Right renal pelvis (tissue), 4 donors: ENCODE results near the gene ARHGAP9. TPM values are rescaled to one million over a fixed set of nuclear protein-coding genes. Genes with fewer than 3 reads are reported as not detected.

Experiments
- DNase-seq, 4 donors: peaks; one replicate each; pipeline ENCODE4 v3.0.0-alpha.2; 2013; ENCODE audit warnings: low read depth in 4 of 4, low spot score in 3 of 4, missing footprints in 1 of 4
- polyA plus RNA-seq, 4 donors: library from polyadenylated mRNA; unstranded; fragments of 120-200 nt; gene quantifications; one replicate each; pipeline ENCODE4 v1.2.1, GENCODE V29; 2013; ENCODE audit not compliant: insufficient read length in 4 of 4

The ARHGAP9 gene
- 1 to 10 TPM; 2.3 to 4.1 (median 2.6) TPM for polyA plus RNA-seq

DNA sequence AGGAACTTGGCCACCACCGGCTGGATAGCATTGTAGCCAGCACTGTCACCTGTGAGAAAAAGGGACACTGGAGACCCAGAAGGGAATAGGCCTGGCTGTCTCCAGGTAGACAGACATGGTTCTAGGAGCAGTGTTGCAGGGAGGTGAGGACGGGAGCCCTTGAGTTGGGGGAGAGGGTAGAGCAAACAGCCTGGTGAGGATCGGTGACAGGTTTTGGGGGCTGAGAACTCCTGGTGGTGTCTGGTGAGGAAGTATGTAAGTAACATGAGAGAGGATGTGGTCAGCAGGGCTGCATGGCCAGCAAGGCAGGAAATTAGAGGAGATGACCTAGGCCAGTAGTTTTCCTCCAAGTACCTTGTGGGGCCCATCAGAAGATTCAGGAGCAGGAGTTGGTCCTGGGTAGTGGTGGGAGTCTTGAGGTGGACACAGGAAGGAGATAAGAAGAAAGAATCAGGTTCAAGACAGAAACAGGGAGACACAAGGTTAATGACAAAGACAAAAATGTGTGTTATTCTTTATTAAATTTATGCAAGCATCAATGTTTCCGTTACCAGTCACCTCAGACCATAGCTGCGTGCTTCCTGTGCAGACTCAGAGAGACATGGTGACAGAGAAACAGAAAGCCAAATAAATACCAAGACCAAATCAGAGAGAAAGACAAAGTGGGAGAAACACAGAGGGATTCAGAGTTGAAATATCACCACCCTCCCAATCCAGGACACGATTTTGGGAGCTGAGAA, at the start of gene ARHGAP9:
TSS of gene ARHGAP9 (minus strand) at position 491 of the 740 bp plus-strand sequence. CDS start at position 31, 460 bp downstream.
- DNase-seq, result no peak

DNA sequence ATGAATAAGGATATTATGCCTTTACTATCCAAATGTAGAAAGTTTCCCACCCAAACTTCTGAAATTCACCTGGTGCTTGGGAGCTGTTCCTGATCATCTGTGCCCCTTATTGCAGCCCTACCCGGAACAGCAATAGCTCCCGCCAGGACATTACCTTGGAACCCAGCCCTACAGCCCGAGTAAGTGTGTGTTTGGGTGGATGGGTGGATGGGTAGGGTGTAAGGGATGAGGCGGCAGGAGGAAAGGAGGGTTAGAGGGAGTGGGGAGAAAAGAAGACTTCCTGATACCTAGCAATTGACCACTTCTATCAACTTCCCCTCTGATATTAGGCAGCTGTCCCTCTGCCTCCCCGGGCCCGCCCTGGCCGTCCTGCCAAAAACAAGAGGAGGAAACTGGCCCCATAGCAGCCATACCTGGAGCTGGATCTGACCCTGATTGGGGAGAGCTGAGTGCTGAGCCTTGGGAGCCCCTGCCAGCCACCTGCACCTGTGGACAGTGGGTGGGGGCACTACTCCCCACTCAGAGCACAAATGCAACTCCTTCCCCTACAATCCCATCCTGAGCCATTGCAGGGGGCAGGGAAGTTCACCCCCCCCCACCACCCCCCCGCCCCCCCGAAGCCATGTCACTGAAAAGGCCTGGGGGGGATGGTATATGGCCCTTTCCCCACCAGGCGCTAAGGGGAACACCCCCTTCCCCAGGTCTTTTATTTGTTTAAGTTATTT, 49.3 kb upstream of the ARHGAP9 start:
- DNase-seq, result no peak

DNA sequence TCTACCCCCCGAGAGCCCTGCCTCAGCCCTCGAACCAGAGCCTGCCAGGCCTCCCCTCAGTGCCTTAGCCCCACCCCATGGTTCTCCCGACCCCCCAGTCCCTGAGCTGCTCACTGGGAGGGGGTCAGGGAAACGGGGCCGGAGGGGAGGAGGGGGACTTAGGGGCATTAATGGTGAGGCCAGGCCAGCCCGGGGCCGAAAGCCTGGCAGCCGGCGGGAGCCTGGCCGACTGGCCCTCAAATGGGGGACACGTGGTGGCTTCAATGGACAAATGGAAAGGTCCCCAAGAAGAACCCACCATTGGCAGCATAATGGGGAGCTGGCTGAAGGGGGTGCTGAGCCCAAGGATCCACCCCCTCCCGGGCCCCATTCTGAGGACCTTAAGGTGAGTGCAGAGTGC, 48.5 kb upstream of the ARHGAP9 start:
- DNase-seq, result no peak

DNA sequence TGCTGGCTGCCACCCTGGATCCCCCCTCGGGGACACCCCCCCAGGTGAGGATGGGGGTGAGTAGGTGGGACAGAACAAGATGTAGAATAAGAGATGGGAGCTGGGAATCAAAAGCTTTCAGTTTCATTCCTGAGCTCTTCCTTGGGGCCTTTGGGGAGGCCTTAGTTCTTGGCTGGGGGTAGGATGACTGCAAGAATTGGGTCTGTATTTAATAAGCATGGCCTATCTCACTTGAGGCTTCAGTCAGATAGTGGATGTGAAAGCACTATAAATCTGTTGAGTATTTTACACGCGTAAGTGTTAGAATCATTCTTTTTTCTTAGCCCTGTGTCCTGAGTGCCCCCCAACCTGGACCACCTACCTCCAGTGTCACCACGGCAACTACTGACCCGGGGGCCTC, 47.5 kb upstream of the ARHGAP9 start:
- DNase-seq, result no peak

DNA sequence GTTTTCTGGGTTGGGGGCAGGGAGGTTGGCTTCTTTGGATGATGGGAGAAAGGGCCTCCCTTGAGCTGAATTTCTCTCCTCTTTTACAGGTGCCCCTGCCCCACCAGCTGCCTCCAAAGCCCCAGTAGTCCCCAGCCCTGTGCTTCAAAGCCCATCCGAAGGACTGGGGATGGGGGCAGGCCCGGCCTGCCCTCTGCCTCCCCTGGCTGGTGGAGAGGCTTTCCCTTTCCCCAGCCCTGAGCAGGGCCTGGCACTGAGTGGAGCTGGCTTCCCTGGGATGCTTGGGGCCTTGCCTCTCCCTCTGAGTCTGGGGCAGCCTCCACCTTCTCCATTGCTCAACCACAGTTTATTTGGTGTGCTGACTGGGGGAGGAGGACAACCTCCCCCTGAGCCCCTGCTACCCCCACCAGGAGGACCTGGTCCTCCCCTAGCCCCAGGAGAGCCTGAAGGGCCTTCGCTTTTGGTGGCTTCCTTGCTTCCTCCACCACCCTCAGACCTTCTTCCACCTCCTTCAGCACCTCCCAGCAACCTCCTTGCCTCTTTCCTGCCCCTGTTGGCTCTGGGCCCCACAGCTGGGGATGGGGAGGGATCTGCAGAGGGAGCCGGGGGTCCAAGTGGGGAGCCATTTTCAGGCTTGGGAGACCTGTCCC, 46.9 kb upstream of the ARHGAP9 start:
- DNase-seq, result no peak

DNA sequence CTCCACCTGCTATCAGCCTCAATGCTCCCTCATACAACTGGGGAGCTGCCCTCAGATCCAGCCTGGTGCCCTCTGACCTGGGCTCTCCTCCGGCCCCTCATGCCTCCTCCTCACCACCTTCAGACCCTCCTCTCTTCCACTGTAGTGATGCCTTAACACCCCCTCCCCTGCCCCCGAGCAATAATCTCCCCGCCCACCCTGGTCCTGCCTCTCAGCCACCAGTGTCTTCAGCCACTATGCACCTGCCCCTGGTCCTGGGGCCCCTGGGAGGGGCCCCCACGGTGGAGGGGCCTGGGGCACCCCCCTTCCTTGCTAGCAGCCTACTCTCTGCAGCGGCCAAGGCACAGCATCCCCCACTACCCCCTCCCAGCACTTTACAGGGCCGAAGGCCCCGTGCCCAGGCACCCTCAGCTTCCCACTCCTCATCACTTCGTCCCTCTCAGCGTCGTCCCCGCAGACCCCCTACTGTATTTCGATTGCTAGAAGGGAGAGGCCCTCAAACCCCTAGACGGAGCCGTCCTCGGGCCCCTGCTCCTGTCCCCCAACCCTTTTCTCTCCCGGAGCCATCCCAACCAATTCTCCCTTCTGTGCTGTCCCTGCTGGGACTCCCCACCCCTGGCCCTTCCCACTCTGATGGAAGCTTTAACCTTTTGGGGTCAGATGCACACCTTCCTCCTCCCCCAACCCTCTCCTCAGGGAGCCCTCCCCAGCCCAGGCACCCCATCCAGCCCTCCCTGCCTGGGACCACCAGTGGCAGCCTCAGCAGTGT, 46.1 kb upstream of the ARHGAP9 start:
- no peak for DNase-seq

DNA sequence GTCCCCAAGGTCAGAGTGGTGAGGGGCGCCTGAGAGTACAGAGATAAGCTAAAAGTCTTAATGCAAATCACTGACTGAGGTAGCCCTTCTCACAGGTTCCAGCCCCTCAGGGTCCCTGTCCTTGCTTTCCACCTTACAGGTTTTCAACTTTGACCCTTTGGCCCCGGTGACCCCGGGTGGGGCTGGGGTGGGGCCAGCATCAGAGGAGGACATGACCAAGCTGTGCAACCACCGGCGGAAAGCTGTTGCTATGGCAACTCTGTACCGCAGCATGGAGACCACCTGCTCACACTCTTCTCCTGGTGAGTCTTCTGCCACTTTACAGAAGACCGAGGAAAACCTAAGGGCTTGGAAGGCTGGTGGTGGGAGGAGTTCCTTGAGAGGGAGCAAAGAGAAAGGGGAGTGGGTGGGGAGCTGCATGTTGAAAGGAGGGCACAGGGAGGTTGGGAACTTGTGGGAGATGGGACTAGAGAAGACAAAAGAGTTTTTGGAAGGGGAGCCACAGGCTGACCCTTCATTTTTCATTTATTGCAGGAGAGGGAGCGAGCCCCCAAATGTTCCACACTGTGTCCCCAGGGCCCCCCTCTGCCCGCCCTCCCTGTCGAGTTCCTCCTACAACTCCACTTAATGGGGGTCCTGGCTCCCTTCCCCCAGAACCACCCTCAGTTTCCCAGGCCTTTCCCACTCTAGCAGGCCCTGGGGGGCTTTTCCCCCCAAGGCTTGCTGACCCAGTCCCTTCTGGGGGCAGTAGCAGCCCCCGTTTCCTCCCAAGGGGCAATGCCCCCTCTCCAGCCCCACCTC, 45.3 kb upstream of the ARHGAP9 start:
- no peak for DNase-seq

DNA sequence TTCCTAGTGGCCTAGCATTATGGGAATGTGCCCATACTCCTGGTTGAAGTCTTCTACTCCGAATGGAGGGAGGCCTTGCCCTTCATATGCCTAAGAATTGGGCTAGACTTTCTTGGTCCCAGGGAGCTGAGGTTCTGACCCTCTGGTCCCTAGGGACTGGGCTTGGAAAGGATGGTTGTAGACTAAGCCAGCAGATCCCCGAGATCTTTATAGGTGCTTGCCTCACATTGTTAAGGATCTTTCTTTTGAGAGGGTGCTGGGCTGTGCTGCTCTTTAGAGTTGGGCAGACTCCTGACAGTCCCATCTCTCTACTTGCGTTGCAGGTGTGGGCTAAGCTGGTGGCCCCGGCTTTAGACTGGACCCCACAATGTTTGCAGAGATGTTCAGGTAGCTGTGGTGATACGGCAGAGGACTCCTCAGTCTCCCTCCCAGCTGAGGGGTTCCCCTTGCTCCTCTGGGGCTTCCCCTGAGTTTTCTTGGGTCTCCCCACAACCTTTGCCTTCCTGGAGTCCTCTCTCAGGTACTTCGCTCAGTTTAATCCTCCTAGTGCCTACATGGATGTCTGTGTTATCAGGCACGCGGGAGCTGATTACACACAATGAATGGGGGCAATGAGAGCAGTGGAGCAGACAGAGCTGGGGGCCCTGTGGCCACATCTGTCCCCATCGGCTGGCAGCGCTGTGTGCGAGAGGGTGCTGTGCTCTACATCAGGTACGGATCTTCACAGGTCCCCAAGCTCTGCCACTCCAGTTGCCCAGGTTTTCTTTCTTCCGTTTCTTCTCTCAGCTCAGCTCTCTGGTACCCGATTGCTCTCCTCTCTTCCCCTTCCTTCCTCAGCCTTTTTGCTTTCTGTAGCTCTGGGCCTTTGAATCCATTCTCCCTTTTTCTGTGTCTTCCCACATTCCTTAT, 44.3 kb upstream of the ARHGAP9 start:
- no peak for DNase-seq

DNA sequence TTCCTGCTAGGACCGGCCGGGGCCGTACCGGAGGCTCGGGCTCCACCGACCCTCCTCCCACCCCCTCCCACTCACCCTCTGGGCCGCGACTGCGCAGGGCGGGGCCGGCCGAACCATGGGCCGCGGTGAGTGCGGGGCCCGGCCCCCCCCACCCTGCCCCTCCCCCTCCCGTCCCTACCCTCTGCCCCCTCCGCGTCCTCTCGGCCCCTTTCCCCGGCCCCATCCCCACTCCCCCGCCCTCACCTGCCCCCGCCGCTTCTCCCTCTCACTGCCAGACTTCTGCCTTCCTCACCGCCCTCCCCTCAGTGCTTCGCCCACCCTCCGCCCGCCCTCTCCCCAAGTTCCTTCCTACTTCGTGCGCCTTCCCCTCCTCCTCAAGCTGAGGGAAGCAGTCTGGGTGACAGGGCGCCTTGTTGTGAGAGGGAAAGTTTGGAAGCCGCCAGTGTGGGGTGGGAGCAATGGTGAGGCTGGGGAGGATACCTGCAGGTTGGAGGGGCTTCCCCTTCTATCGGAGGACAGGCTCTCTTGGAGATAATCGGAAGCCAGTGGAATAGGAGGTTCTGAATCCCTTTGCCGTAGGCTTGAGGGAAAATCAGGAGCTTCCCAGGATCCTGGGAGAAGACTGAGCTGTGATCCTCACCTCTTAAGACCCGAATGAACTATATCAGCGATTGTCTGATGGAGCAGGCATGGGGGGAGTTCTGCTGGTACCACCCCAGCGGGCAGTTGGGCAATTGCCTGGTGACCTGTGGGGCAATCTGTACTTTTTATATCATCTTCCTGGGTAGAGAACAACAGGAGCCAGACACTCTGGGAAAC, 43.4 kb upstream of the ARHGAP9 start:
- peak in 3 of 4 donors; percentile 55 to 68 (median 57) for DNase-seq

DNA sequence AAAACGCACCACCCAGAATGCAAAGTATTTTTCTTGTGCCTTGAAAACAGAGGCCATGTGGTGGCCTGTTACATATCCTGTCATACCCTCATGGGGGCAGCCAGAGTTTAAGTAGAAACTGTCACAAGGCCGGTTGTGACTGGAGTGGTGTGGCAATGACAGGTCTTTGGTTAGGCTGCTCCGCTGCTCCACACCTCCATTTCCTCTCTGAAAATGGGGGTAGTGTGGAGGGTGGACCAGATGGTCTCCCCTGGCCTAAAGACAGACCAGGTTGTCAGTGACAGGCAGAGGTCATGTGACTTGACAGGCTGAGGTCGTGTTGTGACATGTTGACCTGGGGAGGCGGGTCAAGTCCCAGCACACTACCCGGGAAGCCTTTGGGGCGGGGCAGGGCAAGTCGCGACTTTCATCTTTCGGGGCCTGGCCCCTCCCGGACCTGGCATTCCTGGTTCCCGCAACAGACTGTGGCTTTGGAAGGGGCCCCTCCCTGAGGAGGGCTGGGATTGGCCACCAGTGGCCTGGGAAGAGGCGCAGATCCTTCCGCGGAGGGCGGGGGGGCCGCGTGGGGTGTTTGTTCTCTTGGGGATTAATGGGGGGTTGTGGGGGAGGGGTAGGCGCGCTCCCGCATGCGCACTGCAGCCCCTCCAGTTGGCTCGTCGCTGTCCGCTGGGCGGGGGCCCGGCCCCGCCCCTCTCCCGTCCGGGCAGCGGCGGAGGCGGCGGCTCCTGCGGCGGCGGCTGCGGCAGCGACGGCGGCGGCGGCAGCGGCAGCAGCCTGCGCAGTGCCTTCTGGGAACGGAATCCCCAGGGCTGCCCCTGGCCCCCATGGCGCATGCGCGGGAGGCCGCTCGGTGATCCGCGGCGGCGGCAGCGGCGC, 42.6 kb upstream of the ARHGAP9 start, which contains the start of gene MBD6:
TSS of gene MBD6 (plus strand) at position 814 of the 876 bp plus-strand sequence. CDS start 1,480 bp downstream, outside the sequence.
- peak; percentile 76 to 83 (median 82) for DNase-seq

DNA sequence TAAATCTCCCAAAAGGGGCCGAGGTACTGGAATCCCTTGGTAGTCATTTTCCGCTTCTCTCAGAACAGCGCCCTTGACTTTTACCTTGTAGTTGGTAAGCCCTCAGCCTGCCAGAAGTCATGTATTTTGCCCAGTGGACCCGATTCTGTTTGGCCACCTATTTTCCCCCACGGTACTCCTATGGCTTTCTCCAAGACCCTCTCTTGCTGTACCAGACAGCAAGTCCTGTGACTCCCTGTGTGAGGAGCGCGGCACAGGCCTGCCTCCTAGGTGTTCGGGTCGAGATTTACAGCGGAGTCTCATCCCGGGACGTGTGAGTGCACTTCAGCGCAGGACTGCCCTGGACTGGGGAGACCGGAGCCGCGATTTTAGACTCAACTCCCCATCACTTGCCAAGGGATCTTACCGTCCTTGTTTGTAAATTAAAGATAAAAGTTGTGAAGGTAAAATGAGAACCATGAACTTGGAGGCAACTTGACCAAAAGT, 41.9 kb upstream of the ARHGAP9 start:
- DNase-seq, result peak in 2 of 4 donors; percentile 40 to 51

DNA sequence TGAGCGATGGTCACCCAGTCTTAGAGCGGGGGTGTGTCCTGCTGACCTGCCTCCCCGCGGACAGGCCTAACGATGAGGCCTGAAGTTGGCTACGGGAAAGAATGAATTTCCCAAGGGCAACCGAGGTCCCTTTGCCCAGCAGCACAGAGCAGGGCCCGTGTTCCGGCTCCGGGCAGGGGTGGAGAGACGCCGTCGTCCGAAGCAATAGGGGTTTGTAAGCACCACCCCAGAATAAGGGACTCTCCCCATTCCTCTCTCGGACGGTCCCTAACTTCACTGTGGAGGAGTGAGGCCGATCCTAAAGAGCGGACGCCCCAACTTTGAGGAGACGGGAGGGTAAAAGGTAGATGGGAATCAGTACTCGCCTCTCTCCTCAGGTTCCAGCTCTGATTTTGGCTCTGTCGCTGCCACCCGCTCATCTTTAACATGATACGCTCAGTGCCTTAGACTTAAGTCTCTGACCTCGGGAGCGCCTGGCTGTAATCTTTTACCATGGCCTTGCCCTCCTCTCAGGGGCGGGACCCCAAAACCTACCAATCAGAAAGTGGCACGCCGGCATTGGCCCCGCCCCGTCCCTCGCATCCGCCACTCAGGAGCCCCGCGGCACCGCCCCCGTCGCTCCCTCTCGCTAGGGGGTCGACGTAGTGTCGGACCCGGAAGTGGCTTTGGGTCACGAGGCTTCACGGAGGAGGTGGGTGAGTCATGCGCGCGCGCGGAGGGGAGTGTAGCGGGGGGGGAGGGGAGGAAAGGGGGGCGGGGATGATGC, 40.6 kb upstream of the ARHGAP9 start, which contains the start of gene DDIT3:
TSS of gene DDIT3 (minus strand) at position 462 of the 766 bp plus-strand sequence. CDS start 3,108 bp downstream, outside the sequence.
- DNase-seq, result peak; percentile 91 to 97 (median 96)

DNA sequence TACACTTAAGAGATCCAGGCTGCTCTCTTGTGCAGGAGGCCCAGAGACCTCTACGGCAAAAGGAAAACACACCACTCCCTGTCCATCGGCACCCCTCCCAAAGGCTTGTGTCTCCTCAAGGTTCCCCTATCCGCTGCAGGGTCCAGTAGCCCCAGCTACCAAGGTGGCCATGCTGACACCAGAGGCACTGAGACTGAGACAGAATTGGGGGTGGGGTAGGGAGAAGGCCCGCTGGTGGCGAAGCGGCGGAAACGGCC, 40.1 kb upstream of the ARHGAP9 start:
- peak in 2 of 4 donors; percentile 15 to 34 for DNase-seq

DNA sequence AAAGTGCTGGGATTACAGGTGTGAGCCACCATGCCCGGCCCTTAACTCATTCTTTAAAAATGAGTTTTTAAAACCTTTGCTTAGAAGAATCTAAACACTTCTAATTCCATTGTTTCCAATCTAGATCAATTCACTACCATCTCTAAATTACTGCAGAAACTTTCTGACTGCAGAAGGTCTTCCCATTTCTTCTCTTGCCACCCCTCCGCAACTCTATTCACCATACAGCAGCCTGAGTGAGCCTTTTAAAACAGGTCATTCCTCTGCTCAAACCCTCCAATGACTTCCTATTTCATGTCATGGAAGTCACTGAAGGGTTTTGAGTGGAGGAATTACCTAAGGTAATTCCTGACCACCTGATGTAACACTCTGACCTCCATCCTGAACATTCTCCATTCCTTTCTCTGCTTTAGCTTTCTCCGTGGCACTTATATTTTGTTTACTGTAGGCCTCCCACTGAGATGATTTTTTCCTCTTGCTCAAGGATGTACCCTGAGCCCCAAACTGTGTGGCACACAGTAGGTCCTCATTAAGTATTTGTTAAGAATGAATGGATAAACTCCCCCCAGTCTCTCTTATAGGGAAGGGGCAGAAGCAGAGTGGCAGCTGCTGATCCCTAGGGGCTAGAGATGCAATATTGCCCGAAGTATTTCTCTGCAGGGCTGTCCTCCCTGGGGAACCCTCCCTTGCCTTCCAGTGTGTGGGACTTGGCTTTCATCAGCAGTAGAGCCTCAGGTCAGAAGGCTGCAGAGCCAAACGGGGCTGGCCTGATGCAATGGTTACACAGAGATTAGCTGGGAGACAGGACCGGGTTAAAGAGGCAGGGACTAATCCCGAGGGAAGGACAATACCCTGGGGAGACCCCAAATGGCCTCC, 39.5 kb upstream of the ARHGAP9 start:
- no peak for DNase-seq
